Astrocyte (in vitro differentiated cells and primary cell): Measurements from ENCODE around the gene STUM.

Source experiments
- EZH2 ChIP-seq: IDR thresholded peaks from 2 replicates; pipeline ENCODE4 v1.6.1; 2012; ENCODE audit warnings: mild to moderate bottlenecking, low read length, inconsistent platforms; ENCODE audit not compliant: insufficient read depth
- TF ChIP-seq, protein P1 (sequence below): IDR thresholded peaks from 2 replicates; pipeline ENCODE4 v1.5.1; 2011; ENCODE audit warnings: low read depth, mild to moderate bottlenecking, inconsistent platforms, low read length, moderate library complexity; ENCODE audit not compliant: insufficient read depth

DNA sequence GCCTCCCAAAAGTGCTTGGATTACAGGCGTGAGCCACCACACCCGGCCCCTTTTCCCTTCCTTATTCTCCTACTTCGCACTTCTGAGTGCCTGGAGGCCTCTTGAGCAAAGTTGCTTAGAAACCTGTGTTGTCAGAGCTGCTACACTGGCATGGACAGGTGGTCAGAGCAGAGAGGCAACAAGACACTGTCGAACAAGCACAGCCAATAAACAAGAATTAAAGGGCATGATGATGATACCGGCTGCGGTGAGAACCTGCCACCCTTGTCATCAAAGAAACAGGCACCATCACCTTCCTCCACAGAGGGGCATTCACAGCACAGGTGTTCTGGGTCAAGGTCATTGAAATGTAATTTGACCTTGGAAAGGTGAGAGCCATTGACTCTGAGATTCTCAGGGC lies 23.3 kb downstream of the STUM start:
- TF ChIP-seq EZH2 = no peak
- TF ChIP-seq, protein P1, sequence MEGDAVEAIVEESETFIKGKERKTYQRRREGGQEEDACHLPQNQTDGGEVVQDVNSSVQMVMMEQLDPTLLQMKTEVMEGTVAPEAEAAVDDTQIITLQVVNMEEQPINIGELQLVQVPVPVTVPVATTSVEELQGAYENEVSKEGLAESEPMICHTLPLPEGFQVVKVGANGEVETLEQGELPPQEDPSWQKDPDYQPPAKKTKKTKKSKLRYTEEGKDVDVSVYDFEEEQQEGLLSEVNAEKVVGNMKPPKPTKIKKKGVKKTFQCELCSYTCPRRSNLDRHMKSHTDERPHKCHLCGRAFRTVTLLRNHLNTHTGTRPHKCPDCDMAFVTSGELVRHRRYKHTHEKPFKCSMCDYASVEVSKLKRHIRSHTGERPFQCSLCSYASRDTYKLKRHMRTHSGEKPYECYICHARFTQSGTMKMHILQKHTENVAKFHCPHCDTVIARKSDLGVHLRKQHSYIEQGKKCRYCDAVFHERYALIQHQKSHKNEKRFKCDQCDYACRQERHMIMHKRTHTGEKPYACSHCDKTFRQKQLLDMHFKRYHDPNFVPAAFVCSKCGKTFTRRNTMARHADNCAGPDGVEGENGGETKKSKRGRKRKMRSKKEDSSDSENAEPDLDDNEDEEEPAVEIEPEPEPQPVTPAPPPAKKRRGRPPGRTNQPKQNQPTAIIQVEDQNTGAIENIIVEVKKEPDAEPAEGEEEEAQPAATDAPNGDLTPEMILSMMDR = no peak
